ENCODE data around the gene SSC5D. TPM values are rescaled to one million over a fixed set of nuclear protein-coding genes. Genes with fewer than 3 reads are reported as not detected.

Gene SSC5D
- total and polyA plus RNA-seq, 2 donors = 24.4 TPM

GRCh38 chr19:55559684-55560083, 71.4 kb downstream of the SSC5D start:
- Histone ChIP-seq H3K4me3 (ENCODE audit: low read depth, low read length) (no peak overlapping the region), H3K27ac (ENCODE audit: low read depth) (no peak overlapping the region), H3K36me3 (ENCODE audit: insufficient read depth) (no peaks in the 10 kb centered on the region), H3K4me1 (ENCODE audit: insufficient read depth) (no peaks in the 10 kb centered on the region)
- WGBS = 79% methylated on average over 9 of the region's 9 CpGs
- DNase-seq (ENCODE audit: extremely low spot score) = no peak

- DNase-seq (ENCODE audit: extremely low spot score) = no peak
Observed at GRCh38 chr19:55563261-55563690, 75.0 kb downstream of the SSC5D start.

GRCh38 chr19:55566823-55567222, 78.6 kb downstream of the SSC5D start:
- DNase-seq (ENCODE audit: extremely low spot score) = no peak
- no peaks in the 10 kb centered on the region for H3K36me3 ChIP-seq (ENCODE audit: insufficient read depth)
- H3K4me3 ChIP-seq (ENCODE audit: low read depth, low read length) = no peak overlapping the region
- WGBS = 27% methylated on average over 9 of the region's 9 CpGs
- H3K4me1 ChIP-seq (ENCODE audit: insufficient read depth) = no peaks in the 10 kb centered on the region
- H3K27ac ChIP-seq (ENCODE audit: low read depth) = no peak overlapping the region

More at GRCh38 chr19:55563261-55563690, 75.0 kb downstream of the SSC5D start:
- no peak overlapping the region for H3K27ac ChIP-seq (ENCODE audit: low read depth)
- H3K4me3 ChIP-seq (ENCODE audit: low read depth, low read length) = no peak overlapping the region
- no peaks in the 10 kb centered on the region for H3K4me1 ChIP-seq (ENCODE audit: insufficient read depth)
- WGBS = 35% methylated on average over 12 of the region's 12 CpGs
- no peaks in the 10 kb centered on the region for H3K36me3 ChIP-seq (ENCODE audit: insufficient read depth)

- no peak for DNase-seq (ENCODE audit: extremely low spot score)
Observed at GRCh38 chr19:55567708-55568328, 79.6 kb downstream of the SSC5D start.

More at GRCh38 chr19:55567708-55568328, 79.6 kb downstream of the SSC5D start:
- Histone ChIP-seq H3K36me3 (ENCODE audit: insufficient read depth) (no peaks in the 10 kb centered on the region), H3K4me1 (ENCODE audit: insufficient read depth) (no peaks in the 10 kb centered on the region), H3K4me3 (ENCODE audit: low read depth, low read length) (no peak overlapping the region), H3K27ac (ENCODE audit: low read depth) (no peak overlapping the region)

Other genes with a start within 250 kb of the SSC5D start
- 14.5 TPM for gene PPP6R1, start 229.4 kb upstream of the SSC5D start, total RNA-seq
- gene PPP6R1, start 229.4 kb upstream of the SSC5D start, polyA plus RNA-seq = 43.1 TPM
- 6.5 TPM for gene HSPBP1, start 208.3 kb upstream of the SSC5D start, total RNA-seq
- gene HSPBP1, start 208.3 kb upstream of the SSC5D start, polyA plus RNA-seq = 56.3 TPM
- 9.7 TPM for gene BRSK1, start 204.4 kb upstream of the SSC5D start, total RNA-seq
- gene BRSK1, start 204.4 kb upstream of the SSC5D start, polyA plus RNA-seq = 8.8 TPM
- 0.48 TPM for gene TMEM150B, start 163.1 kb upstream of the SSC5D start, total RNA-seq
- 1.7 TPM for gene TMEM150B, start 163.1 kb upstream of the SSC5D start, polyA plus RNA-seq
- 9.3 TPM for gene KMT5C, start 148.6 kb upstream of the SSC5D start, total RNA-seq
- 10.2 TPM for gene KMT5C, start 148.6 kb upstream of the SSC5D start, polyA plus RNA-seq
- not detected for gene COX6B2, start 133.7 kb upstream of the SSC5D start, total RNA-seq
- 0.39 TPM for gene COX6B2, start 133.7 kb upstream of the SSC5D start, polyA plus RNA-seq
- gene GARIN5B, start 125.2 kb upstream of the SSC5D start, total RNA-seq = not detected
- not detected for gene GARIN5B, start 125.2 kb upstream of the SSC5D start, polyA plus RNA-seq
- gene IL11, start 118.0 kb upstream of the SSC5D start, total RNA-seq = 0.42 TPM
- gene IL11, start 118.0 kb upstream of the SSC5D start, polyA plus RNA-seq = 0.53 TPM
- not detected for gene TMEM190, start 111.6 kb upstream of the SSC5D start, total RNA-seq
- gene TMEM190, start 111.6 kb upstream of the SSC5D start, polyA plus RNA-seq = not detected
- not detected for gene TMEM238, start 104.1 kb upstream of the SSC5D start, total RNA-seq
- gene TMEM238, start 104.1 kb upstream of the SSC5D start, polyA plus RNA-seq = 0.43 TPM
- 141 TPM for gene RPL28, start 102.5 kb upstream of the SSC5D start, total RNA-seq
- 1,449 TPM for gene RPL28, start 102.5 kb upstream of the SSC5D start, polyA plus RNA-seq
- gene UBE2S, start 80.6 kb upstream of the SSC5D start, total RNA-seq = 29.9 TPM
- gene UBE2S, start 80.6 kb upstream of the SSC5D start, polyA plus RNA-seq = 17.5 TPM
- gene SHISA7, start 45.1 kb upstream of the SSC5D start, total RNA-seq = 0.16 TPM
- gene SHISA7, start 45.1 kb upstream of the SSC5D start, polyA plus RNA-seq = 0.05 TPM
- 35.1 TPM for gene ISOC2, start 26.8 kb upstream of the SSC5D start, total RNA-seq
- gene ISOC2, start 26.8 kb upstream of the SSC5D start, polyA plus RNA-seq = 94.1 TPM
- gene C19orf85, start 23.7 kb upstream of the SSC5D start, total RNA-seq = not detected
- 0.51 TPM for gene C19orf85, start 23.7 kb upstream of the SSC5D start, polyA plus RNA-seq
- gene ZNF628, start 11.8 kb upstream of the SSC5D start, total RNA-seq = 0.79 TPM
- gene ZNF628, start 11.8 kb upstream of the SSC5D start, polyA plus RNA-seq = 11.9 TPM
- 7.1 TPM for gene NAT14, start 3.2 kb upstream of the SSC5D start, total RNA-seq
- gene NAT14, start 3.2 kb upstream of the SSC5D start, polyA plus RNA-seq = 27.0 TPM
- gene SBK2, start 48.7 kb downstream of the SSC5D start, total RNA-seq = not detected
- not detected for gene SBK2, start 48.7 kb downstream of the SSC5D start, polyA plus RNA-seq
- not detected for gene SBK3, start 57.1 kb downstream of the SSC5D start, total RNA-seq
- gene SBK3, start 57.1 kb downstream of the SSC5D start, polyA plus RNA-seq = 0.72 TPM
- gene ZNF579, start 92.4 kb downstream of the SSC5D start, total RNA-seq = 1.6 TPM
- 10.8 TPM for gene ZNF579, start 92.4 kb downstream of the SSC5D start, polyA plus RNA-seq
- gene FIZ1, start 111.1 kb downstream of the SSC5D start, total RNA-seq = 2.3 TPM
- 11.1 TPM for gene FIZ1, start 111.1 kb downstream of the SSC5D start, polyA plus RNA-seq
- gene ZNF524, start 111.9 kb downstream of the SSC5D start, total RNA-seq = 5.7 TPM
- 30.9 TPM for gene ZNF524, start 111.9 kb downstream of the SSC5D start, polyA plus RNA-seq
- gene ZNF865, start 117.2 kb downstream of the SSC5D start, total RNA-seq = 2.1 TPM
- gene ZNF865, start 117.2 kb downstream of the SSC5D start, polyA plus RNA-seq = 13.7 TPM
- 4.7 TPM for gene ZNF784, start 136.1 kb downstream of the SSC5D start, total RNA-seq
- gene ZNF784, start 136.1 kb downstream of the SSC5D start, polyA plus RNA-seq = 9.7 TPM
- 4.1 TPM for gene ZNF580, start 152.6 kb downstream of the SSC5D start, total RNA-seq
- 49.0 TPM for gene ZNF580, start 152.6 kb downstream of the SSC5D start, polyA plus RNA-seq
- gene ZNF581, start 155.2 kb downstream of the SSC5D start, total RNA-seq = 6.5 TPM
- gene ZNF581, start 155.2 kb downstream of the SSC5D start, polyA plus RNA-seq = 21.8 TPM
- gene CCDC106, start 159.8 kb downstream of the SSC5D start, total RNA-seq = 4.1 TPM
- gene CCDC106, start 159.8 kb downstream of the SSC5D start, polyA plus RNA-seq = 17.7 TPM
- gene U2AF2, start 166.6 kb downstream of the SSC5D start, total RNA-seq = 44.6 TPM
- 129 TPM for gene U2AF2, start 166.6 kb downstream of the SSC5D start, polyA plus RNA-seq
- gene EPN1, start 186.8 kb downstream of the SSC5D start, total RNA-seq = 23.4 TPM
- gene EPN1, start 186.8 kb downstream of the SSC5D start, polyA plus RNA-seq = 106 TPM
- gene NLRP9, start 250.0 kb downstream of the SSC5D start, total RNA-seq = not detected
- gene NLRP9, start 250.0 kb downstream of the SSC5D start, polyA plus RNA-seq = not detected

Measured in urinary bladder (tissue), 4 donors.